NT2/D1 (cell line): ENCODE data around the gene ZNF621.
"Not testable (repeated sequence)": the region's sequence is repeated elsewhere in the genome, so short reads cannot be mapped to it uniquely, and the experiment has no call there.

Source experiments
- YY1 ChIP-seq: IDR thresholded peaks from 2 replicates; pipeline ENCODE4 v1.6.1; 2011; ENCODE audit not compliant: insufficient read length, insufficient read depth
- ZNF274 ChIP-seq: IDR thresholded peaks from 2 replicates; pipeline ENCODE4 v1.6.1; 2011; ENCODE audit warnings: mild to moderate bottlenecking, low read depth, low read length

- TF ChIP-seq YY1, ZNF274: not testable (repeated sequence)
Measured at GRCh38 chr3:40562482-40562881, 37.7 kb downstream of the ZNF621 start.
